H1 (cell line): Measurements from ENCODE around the gene NADSYN1. TPM values are rescaled to one million over a fixed set of nuclear protein-coding genes. Genes with fewer than 3 reads are reported as not detected.

Source experiments
- ATF2 ChIP-seq: IDR thresholded peaks from 2 replicates; pipeline ENCODE4 v1.6.1; 2012; ENCODE audit warnings: low read length, inconsistent platforms
- CHD7 ChIP-seq: fragments of 300-600 bp; sonication (generic); IDR thresholded peaks from 2 replicates; pipeline ENCODE4 v1.7.1; 2012; ENCODE audit warnings: low read length, moderate library complexity, mild to moderate bottlenecking, inconsistent platforms; ENCODE audit not compliant: insufficient replicate concordance
- GTF2F1 ChIP-seq: IDR thresholded peaks from 2 replicates; pipeline ENCODE4 v1.6.1; 2012; ENCODE audit warnings: low read depth, low read length, improper control_type of control experiment, borderline replicate concordance
- NANOG ChIP-seq: IDR thresholded peaks from 2 replicates; pipeline ENCODE4 v1.6.1; 2011; ENCODE audit warnings: low read length, low read depth, mild to moderate bottlenecking, inconsistent platforms; ENCODE audit not compliant: insufficient read depth, poor library complexity, severe bottlenecking
- SUZ12 ChIP-seq: fragments of 200-600 bp; sonication (generic); IDR thresholded peaks from 2 replicates; pipeline ENCODE4 v1.6.1; 2012; ENCODE audit warnings: mild to moderate bottlenecking, inconsistent platforms, low read length, moderate library complexity, mixed read lengths
- polyA plus RNA-seq, 7 experiments: library from polyadenylated mRNA; depleted of rRNA in 3 of 7; stranded (reverse) in 5 of 7; unstranded in 2 of 7; fragments of >200 nt in 5 of 7; fragments of 200-250 nt in 2 of 7; gene quantifications; 1 replicate in 5 of 7; 2 replicates in 1 of 7; 4 replicates in 1 of 7; pipeline versions ENCODE4 v1.2.1 to v1.2.3, GENCODE V29; 2011 to 2013; ENCODE audit warnings: missing spikeins in 2 of 7, mixed read lengths in 2 of 7
- total RNA-seq: library from RNA; stranded (reverse); fragmentation: NEBNext Ultra II Directional; extraction: Animal tissue kit (Norgen Biotek cat#: 25700); gene quantifications from 2 replicates; pipeline ENCODE4 v1.2.1, GENCODE V29; 2021

NADSYN1 gene
- total and polyA plus RNA-seq, 2 of the 8 experiments (the other 6 are each of a cell fraction or from before 2014, with no cell fraction given) = 38.3 to 38.6 TPM

- TF ChIP-seq CHD7 = no peak
- TF ChIP-seq GTF2F1 = no peak
- no peak for TF ChIP-seq NANOG
- TF ChIP-seq ATF2 = no peak
- TF ChIP-seq SUZ12 = 0 out of 2 replicates have a peak, but pooled peaks have one; percentile 22
These were observed 4.5 kb upstream of the NADSYN1 start, which contains the start of gene DHCR7 (continued) for GRCh38 chr11:71448257-71449171.
